Nephron progenitor cell (in vitro differentiated cells): ENCODE results near the gene GALE.
A peak's percentile ranks its signal among the peaks of the same experiment; 100 is the strongest.
"Not testable (repeated sequence)": the region's sequence is repeated elsewhere in the genome, so short reads cannot be mapped to it uniquely, and the experiment has no call there.

ENCODE experiments used
- DNase-seq: peaks from one replicate; pipeline ENCODE4 v3.0.0; 2021
- H3K27ac Mint-ChIP-seq: 2 replicates; pipeline ENCODE4 v1.8.0; 2021; ENCODE audit warnings: mild to moderate bottlenecking, moderate library complexity, mixed read lengths
- H3K27me3 Mint-ChIP-seq: 2 replicates; pipeline ENCODE4 v1.8.0; 2021; ENCODE audit warnings: mild to moderate bottlenecking, low read depth, mixed read lengths; ENCODE audit not compliant: poor library complexity
- H3K36me3 Mint-ChIP-seq: 2 replicates; pipeline ENCODE4 v1.8.0; 2021; ENCODE audit warnings: low read depth, mixed read lengths
- H3K4me1 Mint-ChIP-seq: 2 replicates; pipeline ENCODE4 v1.8.0; 2021; ENCODE audit warnings: mixed read lengths
- H3K4me3 Mint-ChIP-seq: 2 replicates; pipeline ENCODE4 v1.8.0; 2021; ENCODE audit warnings: mild to moderate bottlenecking, moderate library complexity, mixed read lengths
- H3K9me3 Mint-ChIP-seq: 2 replicates; pipeline ENCODE4 v1.8.0; 2021; ENCODE audit warnings: mild to moderate bottlenecking, moderate library complexity, mixed read lengths
- CTCF ChIP-seq: fragments of 200-600 bp; sonication (generic); IDR thresholded peaks from 2 replicates; pipeline ENCODE4 v1.5.0; 2021; ENCODE audit warnings: antibody characterized with exemption

GALE gene

GRCh38 chr1:23804183-23804835 lies 3.8 kb upstream of the GALE start:
- Mint-ChIP-seq H3K36me3 (peaks cover 27% of the 10 kb centered on the region), H3K4me1 (peaks cover 13% of the 10 kb centered on the region), H3K27me3 (peaks cover 14% of the 10 kb centered on the region), H3K4me3 (no peak overlapping the region), H3K27ac (no peak overlapping the region), H3K9me3 (no peaks in the 10 kb centered on the region)
- peak; percentile 34 for DNase-seq
- peak; percentile 29 for TF ChIP-seq CTCF

- DNase-seq: no peak
- Mint-ChIP-seq H3K9me3 (no peaks in the 10 kb centered on the region), H3K4me3 (no peak overlapping the region), H3K27ac (no peak overlapping the region), H3K27me3 (peaks cover 14% of the 10 kb centered on the region), H3K36me3 (peaks cover 27% of the 10 kb centered on the region), H3K4me1 (peaks cover 17% of the 10 kb centered on the region)
- no peak for TF ChIP-seq CTCF
Measured at GRCh38 chr1:23803674-23804073, 3.1 kb upstream of the GALE start.

GRCh38 chr1:23802809-23803342 lies 2.3 kb upstream of the GALE start:
- not testable (repeated sequence) for H3K27ac Mint-ChIP-seq, DNase-seq, H3K9me3 Mint-ChIP-seq
- Mint-ChIP-seq H3K36me3 (peaks cover 26% of the 10 kb centered on the region), H3K4me3 (peak overlapping the region; percentile 49), H3K4me1 (peaks cover 17% of the 10 kb centered on the region), H3K27me3 (peaks cover 14% of the 10 kb centered on the region)

GRCh38 chr1:23801876-23802275 lies 1.3 kb upstream of the GALE start:
- no peak for TF ChIP-seq CTCF
- H3K9me3 Mint-ChIP-seq: no peaks in the 10 kb centered on the region
- no peak overlapping the region for H3K27ac Mint-ChIP-seq
- peaks cover 14% of the 10 kb centered on the region for H3K27me3 Mint-ChIP-seq
- DNase-seq: no peak
- H3K4me3 Mint-ChIP-seq: peak overlapping the region; percentile 94
- H3K36me3 Mint-ChIP-seq: peaks cover 17% of the 10 kb centered on the region
- H3K4me1 Mint-ChIP-seq: peaks cover 17% of the 10 kb centered on the region

GRCh38 chr1:23801338-23801748 lies 789 bp upstream of the GALE start:
- H3K27ac Mint-ChIP-seq: no peak overlapping the region
- peaks cover 14% of the 10 kb centered on the region for H3K27me3 Mint-ChIP-seq
- H3K4me3 Mint-ChIP-seq: peak overlapping the region; percentile 94
- H3K9me3 Mint-ChIP-seq: no peaks in the 10 kb centered on the region
- H3K36me3 Mint-ChIP-seq: peaks cover 17% of the 10 kb centered on the region
- H3K4me1 Mint-ChIP-seq: peaks cover 17% of the 10 kb centered on the region
- DNase-seq: no peak
- no peak for TF ChIP-seq CTCF

- peak; percentile 72 for DNase-seq
- Mint-ChIP-seq H3K36me3 (peaks cover 12% of the 10 kb centered on the region), H3K4me3 (peak overlapping the region; percentile 94), H3K27ac (peak overlapping the region; percentile 88), H3K27me3 (peaks cover 14% of the 10 kb centered on the region), H3K9me3 (no peaks in the 10 kb centered on the region), H3K4me1 (peaks cover 17% of the 10 kb centered on the region)
- TF ChIP-seq CTCF: no peak
Measured at GRCh38 chr1:23799570-23800399, 769 bp downstream of the GALE start.
